K562 (cell line): ENCODE results near the gene PSMB2.

Experiments
- EP300 ChIP-seq: IDR thresholded peaks from 2 replicates; pipeline ENCODE4 v1.6.1; 2012; ENCODE audit warnings: low read length, improper control_type of control experiment
- RBM14 ChIP-seq: fragments of 200-400 bp; formaldehyde crosslinking; IDR thresholded peaks from 2 replicates; pipeline ENCODE4 v1.6.1; 2018; ENCODE audit warnings: low read depth, mild to moderate bottlenecking, low read length, moderate library complexity, borderline replicate concordance; ENCODE audit not compliant: insufficient read depth
- SIRT6 ChIP-seq: IDR thresholded peaks from one replicate; pipeline ENCODE4 v1.6.1; 2012; ENCODE audit warnings: low read depth, mild to moderate bottlenecking, control low read depth, inconsistent platforms, low read length, moderate library complexity
- TAF1 ChIP-seq: IDR thresholded peaks from 2 replicates; pipeline ENCODE4 v1.6.1; 2011; ENCODE audit warnings: mild to moderate bottlenecking, low read length, moderate library complexity; ENCODE audit not compliant: insufficient read depth, control insufficient read depth, severe bottlenecking; ENCODE audit errors: extremely low read depth

DNA sequence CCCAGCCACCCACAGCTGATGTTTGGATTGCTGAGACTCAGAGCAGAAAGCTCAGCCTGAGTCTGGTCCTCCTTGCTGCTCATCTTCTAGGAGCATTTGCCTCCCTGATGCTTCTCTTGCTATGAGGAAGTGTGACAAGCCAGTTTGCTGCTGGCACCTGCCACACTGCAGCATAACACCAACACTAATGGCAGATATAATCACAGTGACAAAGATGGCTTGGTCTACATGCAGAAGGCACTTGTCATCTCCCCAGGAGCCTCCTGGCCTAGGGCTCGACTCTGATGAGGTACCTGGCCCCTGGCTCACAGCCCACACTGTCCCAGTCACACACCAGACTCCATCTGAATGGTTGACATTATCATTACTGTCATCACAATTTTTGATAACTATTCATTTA, 13.9 kb upstream of the PSMB2 start:
- TF ChIP-seq EP300 (no peak), TAF1 (no peak), SIRT6 (no peak), RBM14 (no peak)
